Activated CD4-positive, alpha-beta T cell treated with anti-CD3 and anti-CD28 coated beads for 4 hours (primary cell): Measurements from ENCODE around the gene TCF23.
"Not testable (repeated sequence)": the region's sequence is repeated elsewhere in the genome, so short reads cannot be mapped to it uniquely, and the experiment has no call there.

Source experiments
- DNase-seq, 2 donors: peaks; one replicate each; pipeline ENCODE4 v3.0.0-alpha.2; 2020

The TCF23 gene

GRCh38 chr2:27148801-27149439 is at the start of gene TCF23:
TSS of gene TCF23 (plus strand) at chr2:27149004. CDS start at chr2:27149134, 130 bp downstream.
- no peak for DNase-seq

GRCh38 chr2:27099334-27099955 is 49.4 kb upstream of the TCF23 start:
- DNase-seq: no peak

- DNase-seq: no peak
Observed at GRCh38 chr2:27100036-27100435, 48.8 kb upstream of the TCF23 start.

- no peak for DNase-seq
Observed at GRCh38 chr2:27102329-27102728, 46.5 kb upstream of the TCF23 start.

- no peak for DNase-seq
Observed at GRCh38 chr2:27105981-27106380, 42.8 kb upstream of the TCF23 start.

GRCh38 chr2:27108221-27108620 is 40.6 kb upstream of the TCF23 start:
- no peak for DNase-seq

- DNase-seq: no peak
Observed at GRCh38 chr2:27109083-27109482, 39.7 kb upstream of the TCF23 start.

GRCh38 chr2:27110603-27111352 is 38.0 kb upstream of the TCF23 start:
- DNase-seq: not testable (repeated sequence)

GRCh38 chr2:27111392-27112078 is 37.3 kb upstream of the TCF23 start:
- DNase-seq: not testable (repeated sequence)

- DNase-seq: no peak
Observed at GRCh38 chr2:27115519-27115918, 33.3 kb upstream of the TCF23 start.

GRCh38 chr2:27117995-27118524 is 30.7 kb upstream of the TCF23 start:
- no peak for DNase-seq

- no peak for DNase-seq
Observed at GRCh38 chr2:27118525-27119329, 30.1 kb upstream of the TCF23 start, which contains the start of gene CGREF1. TSS of gene CGREF1 (minus strand) at chr2:27119128. CDS start at chr2:27104366, 14,762 bp downstream.

GRCh38 chr2:27119330-27119670 is 29.5 kb upstream of the TCF23 start:
- not testable (repeated sequence) for DNase-seq

- DNase-seq: no peak
Observed at GRCh38 chr2:27121906-27122305, 26.9 kb upstream of the TCF23 start.

GRCh38 chr2:27122791-27123190 is 26.0 kb upstream of the TCF23 start:
- DNase-seq: no peak

GRCh38 chr2:27123302-27124150 is 25.3 kb upstream of the TCF23 start, which contains the start of gene ABHD1:
TSS of gene ABHD1 (plus strand) at chr2:27123815. CDS start at chr2:27123949, 134 bp downstream.
- peak; percentile 56 to 59 for DNase-seq

GRCh38 chr2:27125104-27125503 is 23.7 kb upstream of the TCF23 start:
- no peak for DNase-seq

GRCh38 chr2:27126252-27126710 is 22.5 kb upstream of the TCF23 start:
- DNase-seq: no peak

GRCh38 chr2:27127883-27128667 is 20.7 kb upstream of the TCF23 start:
- no peak for DNase-seq
